ENCODE results near the gene NR3C2.
"Not testable (repeated sequence)": the region's sequence is repeated elsewhere in the genome, so short reads cannot be mapped to it uniquely, and the experiment has no call there.

The NR3C2 gene

GRCh38 chr4:148369919-148370318 is 72.3 kb downstream of the NR3C2 start:
- DNase-seq (ENCODE audit: low read depth, low spot score): no peak

GRCh38 chr4:148367756-148368155 is 74.5 kb downstream of the NR3C2 start:
- DNase-seq (ENCODE audit: low read depth, low spot score): no peak

GRCh38 chr4:148366251-148366650 is 76.0 kb downstream of the NR3C2 start:
- no peak for DNase-seq (ENCODE audit: low read depth, low spot score)

DNA sequence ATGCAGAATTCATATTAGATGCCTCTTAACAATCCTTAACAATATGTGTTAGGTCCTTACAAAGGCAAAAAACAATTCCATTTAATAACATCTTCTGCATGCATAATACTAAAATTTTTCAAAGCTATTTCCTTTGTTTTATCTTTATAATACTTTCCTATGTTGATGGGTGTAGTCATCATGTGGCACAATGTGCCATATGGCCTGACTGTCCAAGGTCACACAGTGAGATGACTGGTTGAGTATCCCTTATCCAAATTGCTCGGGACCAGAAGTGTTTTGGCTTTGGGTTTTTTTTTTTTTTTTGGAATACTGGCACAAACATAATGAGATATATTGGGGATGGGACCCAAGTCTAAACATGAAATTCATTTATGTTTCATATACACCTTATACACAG is 77.7 kb downstream of the NR3C2 start:
- no peak for DNase-seq (ENCODE audit: low read depth, low spot score)

DNA sequence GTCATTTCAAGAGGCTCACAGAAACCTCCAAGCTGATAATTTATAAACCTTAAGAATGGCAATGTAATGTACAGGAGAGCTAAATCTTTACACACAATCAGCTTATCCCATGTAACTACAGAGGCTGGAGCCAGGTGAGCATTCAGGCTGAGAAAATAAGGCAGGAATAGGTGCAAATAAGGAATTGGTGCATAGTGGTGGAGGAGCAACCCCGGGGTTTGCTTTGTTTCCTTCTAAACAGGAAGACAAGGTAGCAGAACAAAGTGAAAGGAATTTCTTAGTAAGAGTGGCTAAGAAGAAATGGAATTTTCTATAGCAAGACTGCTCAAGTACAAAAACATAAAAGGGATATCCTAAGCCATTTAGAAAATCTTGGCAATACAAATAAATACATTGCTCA is 82.4 kb downstream of the NR3C2 start:
- DNase-seq (ENCODE audit: low read depth, low spot score): no peak

DNA sequence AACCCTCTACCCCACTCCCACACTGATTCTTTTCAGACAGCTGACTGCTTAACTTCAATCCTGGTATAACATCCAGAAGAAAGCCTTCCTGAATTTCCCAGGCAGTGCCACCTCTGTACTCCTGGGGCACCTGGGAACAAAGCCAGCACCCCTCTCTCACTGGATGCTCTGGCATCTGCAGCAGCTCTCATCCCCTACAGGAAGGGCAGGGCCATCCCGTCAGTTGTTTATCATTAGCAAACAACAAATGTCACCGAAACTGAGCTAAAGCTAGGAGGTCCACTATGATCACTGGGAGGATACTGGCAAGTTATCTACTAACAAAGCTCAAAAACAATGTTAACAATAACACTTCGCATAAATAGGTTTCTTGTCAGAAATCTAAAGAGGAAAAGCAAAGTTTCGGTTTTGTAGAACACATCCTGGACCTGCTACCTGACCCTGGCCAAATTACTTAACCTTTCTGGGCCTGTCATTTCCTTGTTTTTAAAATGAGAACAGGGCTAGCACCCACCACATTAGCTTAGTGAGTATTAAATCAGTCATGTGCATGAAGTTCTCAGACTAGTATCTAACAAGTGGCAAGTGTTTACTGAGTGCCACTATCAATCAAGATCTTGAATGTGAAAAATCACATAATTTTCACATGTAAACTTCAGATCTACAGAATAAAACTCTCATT is 86.6 kb downstream of the NR3C2 start:
- no peak for DNase-seq (ENCODE audit: low read depth, low spot score)

GRCh38 chr4:148354186-148354585 is 88.0 kb downstream of the NR3C2 start:
- DNase-seq (ENCODE audit: low read depth, low spot score): no peak

DNA sequence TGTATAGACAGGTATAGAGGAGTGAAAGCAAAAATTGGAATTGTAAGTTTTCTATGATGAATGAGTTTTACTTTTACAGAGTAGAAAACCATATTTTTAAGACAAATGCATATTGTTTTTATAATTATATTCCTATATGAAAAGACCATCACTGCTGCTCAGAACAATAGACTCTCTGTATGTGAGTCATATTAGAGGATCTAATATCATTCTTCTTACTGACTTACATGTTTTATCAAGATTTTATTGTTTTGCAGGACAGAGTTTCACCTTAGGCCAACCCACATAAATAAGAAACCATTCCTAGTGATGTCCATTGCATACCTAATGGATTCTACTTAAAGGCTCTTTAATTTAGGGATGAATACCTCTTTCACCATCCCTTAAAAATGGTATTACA is 88.6 kb downstream of the NR3C2 start:
- no peak for DNase-seq (ENCODE audit: low read depth, low spot score)

GRCh38 chr4:148349153-148349552 is 93.1 kb downstream of the NR3C2 start:
- DNase-seq (ENCODE audit: low read depth, low spot score): no peak

DNA sequence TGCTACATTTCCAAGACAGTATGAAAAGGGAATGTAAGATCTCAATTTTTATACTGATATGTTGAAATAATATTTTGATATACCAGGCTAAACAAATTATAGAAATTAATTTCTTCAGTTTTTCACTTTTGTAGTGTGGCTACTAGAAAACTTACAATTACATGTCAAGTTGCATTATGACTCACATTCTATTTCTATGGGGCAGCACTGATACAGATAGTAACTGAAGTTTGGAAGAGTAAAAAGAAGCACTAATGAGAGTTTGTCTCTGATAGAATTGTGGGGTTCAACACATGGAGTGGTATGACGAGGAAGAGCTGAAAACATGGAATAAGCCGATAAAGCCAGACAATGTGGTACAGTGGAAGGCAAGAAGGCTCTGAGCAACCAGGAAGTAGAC is 95.6 kb downstream of the NR3C2 start:
- DNase-seq (ENCODE audit: low read depth, low spot score): no peak

DNA sequence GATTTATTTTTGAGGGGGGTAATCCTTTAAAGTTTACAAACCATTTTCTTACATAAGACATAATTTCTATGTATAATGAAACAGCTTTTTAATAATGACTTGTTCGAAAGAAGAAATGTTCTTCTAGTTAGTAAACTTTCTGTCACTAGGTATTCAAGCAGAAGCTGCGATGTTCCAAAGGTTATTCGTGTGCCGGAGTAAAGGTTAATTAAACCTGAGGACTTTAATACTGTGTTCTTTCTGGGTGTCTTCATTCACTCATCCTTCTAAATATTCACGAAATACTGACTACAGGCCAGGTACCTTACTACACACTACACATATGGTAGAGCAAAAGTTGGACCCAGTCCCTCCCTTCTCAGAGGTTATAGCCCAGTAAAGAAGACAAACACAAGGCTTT is 96.7 kb downstream of the NR3C2 start:
- DNase-seq (ENCODE audit: low read depth, low spot score): no peak

GRCh38 chr4:148344941-148345340 is 97.3 kb downstream of the NR3C2 start:
- DNase-seq (ENCODE audit: low read depth, low spot score): no peak

DNA sequence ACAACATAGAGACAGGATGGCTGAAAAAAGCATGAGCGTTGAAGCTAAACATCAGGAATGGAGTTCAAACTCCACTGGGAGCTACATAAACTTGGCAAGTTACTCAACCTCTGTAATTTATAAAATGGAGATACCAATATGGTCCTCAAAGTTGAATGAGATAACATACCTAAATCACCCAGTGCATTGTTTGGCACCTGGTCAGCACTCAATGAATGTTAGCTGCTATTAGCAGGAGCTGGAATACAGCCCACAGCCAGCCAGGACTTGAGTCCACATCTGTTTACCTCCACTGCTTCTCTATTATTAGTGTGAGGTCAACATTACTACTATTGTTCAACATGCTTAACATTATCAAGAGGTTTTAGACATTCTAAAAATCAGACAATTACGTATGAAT is 97.9 kb downstream of the NR3C2 start:
- no peak for DNase-seq (ENCODE audit: low read depth, low spot score)

DNA sequence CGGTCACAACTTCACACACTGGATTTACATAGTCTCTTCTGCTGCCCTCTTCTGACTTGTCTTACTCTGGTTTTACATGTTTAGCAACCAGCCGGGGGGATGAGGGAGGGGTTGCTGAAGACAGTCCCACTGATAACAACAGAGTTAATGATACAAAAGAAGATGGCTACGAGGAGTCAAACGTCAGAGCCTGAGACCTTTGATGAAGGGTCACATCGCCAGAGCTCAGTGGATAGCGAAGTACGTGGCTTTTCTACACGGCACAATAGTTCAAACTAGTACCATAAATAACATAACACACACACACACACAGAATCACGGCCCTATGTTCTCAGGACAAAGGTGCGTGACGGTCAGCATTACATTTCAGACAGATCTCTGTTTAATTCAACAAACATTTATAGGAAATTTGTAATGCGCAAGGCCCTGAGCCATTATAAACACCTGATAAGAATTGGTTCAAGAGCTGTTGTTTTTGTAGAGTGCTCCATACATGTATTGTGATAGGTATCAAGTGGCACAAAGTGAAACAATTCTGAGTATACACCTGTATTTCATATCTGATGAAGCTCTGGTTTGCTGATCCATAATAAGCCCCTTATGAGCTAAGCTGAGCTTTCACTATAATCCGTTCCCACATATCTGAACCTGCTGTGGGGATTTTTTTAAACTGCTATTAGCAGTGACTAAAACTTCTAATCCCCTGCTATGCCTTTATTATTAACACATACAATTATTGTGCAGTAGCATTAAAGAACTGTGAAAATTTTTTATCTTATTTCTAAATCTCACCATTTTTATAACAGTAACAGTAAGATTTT is 100.0 kb downstream of the NR3C2 start:
- no peak for DNase-seq (ENCODE audit: low read depth, low spot score)

GRCh38 chr4:148335133-148335532 is 107.1 kb downstream of the NR3C2 start:
- no peak for DNase-seq (ENCODE audit: low read depth, low spot score)

DNA sequence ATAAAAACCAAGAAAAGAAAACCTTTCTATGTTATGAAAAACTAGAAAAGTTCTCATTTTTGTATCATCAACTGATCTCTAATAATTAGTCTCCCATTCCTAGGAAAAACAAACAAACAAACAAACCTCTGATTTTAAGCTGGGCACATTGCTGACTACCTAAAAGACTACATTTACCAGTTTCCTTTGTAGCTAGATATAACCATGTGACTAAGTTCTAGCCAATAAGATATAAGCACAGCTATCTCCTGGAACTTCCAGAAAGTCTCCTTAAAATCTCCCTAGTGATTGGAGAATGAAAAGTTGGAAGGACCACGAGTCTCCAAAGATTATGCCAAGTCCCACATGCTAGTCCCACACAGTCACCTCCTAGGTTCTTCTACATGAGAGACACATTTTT is 108.9 kb downstream of the NR3C2 start:
- DNase-seq (ENCODE audit: low read depth, low spot score): no peak

GRCh38 chr4:148332486-148332885 is 109.7 kb downstream of the NR3C2 start:
- no peak for DNase-seq (ENCODE audit: low read depth, low spot score)

DNA sequence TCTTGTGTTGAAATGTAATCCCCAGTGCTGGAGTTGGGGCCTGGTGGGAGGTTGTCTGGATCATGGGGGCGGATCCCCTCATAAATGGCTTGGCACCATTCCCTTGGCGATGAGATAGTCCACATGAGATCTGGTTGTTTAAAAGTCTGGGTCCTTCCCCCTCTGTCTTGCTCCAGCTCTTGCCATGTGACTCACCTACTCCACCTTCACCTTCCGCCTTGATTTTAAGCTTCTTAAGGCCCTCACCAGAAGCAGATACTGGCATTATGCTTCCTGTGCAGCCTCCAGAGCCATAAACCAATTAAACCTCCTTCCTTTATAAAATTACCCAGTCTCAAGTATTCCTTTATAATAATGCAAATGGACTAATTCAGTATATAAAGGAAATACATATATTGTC is 111.5 kb downstream of the NR3C2 start:
- DNase-seq (ENCODE audit: low read depth, low spot score): no peak

- DNase-seq (ENCODE audit: low read depth, low spot score): no peak
These were observed 112.1 kb downstream of the NR3C2 start for GRCh38 chr4:148330161-148330560.

DNA sequence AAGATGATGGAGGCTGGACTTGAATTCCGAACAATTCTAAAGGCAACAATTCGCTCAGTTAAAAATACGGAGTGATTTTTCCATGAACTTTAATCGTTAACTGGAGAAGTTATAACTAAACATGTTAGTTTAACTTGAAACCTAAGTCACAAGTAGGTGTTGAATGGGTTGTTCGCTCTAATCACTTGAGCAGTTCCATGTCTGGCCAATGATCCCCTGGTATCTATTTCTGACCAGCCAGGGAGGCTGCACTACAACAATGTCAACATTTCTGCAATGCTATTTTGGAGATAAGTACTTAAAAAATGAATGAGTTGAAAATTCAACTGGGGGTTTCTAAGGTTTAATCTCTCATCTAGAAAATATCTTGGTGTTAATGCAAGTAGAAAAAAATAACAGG is 112.5 kb downstream of the NR3C2 start:
- no peak for DNase-seq (ENCODE audit: low read depth, low spot score)

DNA sequence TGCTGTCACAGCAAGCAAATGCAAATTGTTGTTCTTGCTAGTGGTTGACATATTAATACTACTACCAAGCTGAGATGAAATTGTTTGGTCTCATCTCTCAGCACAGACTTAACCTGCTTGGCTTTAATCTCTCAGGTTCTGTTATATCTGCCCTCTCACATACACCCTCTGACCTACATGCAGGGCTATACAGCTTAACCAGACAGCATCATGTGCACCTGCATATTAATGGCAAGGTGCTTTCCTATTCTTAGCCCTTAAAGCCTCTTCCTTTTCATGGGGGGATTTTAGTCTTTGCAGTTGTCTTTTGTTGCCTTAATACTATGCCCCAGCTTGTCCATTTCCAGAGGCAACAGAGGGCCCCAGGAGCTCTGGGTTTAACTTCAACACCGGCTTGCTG is 114.5 kb downstream of the NR3C2 start:
- DNase-seq (ENCODE audit: low read depth, low spot score): no peak

DNA sequence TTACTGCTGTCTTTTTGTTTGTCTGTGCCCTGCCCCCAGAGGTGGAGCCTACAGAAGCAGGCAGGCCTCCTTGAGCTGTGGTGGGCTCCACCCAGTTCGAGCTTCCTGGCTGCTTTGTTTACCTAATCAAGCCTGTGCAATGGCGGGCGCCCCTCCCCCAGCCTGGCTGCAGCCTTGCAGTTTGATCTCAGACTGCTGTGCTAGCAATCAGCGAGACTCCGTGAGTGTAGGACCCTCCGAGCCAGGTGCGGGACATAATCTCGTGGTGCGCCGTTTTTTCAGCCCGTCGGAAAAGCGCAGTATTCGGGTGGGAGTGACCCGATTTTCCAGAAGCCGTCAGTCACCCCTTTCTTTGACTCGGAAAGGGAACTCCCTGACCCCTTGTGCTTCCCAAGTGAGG is 118.9 kb downstream of the NR3C2 start:
- DNase-seq (ENCODE audit: low read depth, low spot score): not testable (repeated sequence)

- DNase-seq (ENCODE audit: low read depth, low spot score): no peak
These were observed 127.2 kb downstream of the NR3C2 start for GRCh38 chr4:148315049-148315448.
